MM.1S (cell line): ENCODE results near the gene KIAA1671.

Experiments
- EZH2 ChIP-seq: fragments of 300-600 bp; sonication (generic); optimal IDR thresholded peaks from 2 replicates; pipeline ENCODE3; 2017; ENCODE audit warnings: low read depth, mild to moderate bottlenecking, antibody characterized with exemption, low read length, mixed read lengths
- EZH2phosphoT487 ChIP-seq: fragments of 300-600 bp; sonication (generic); IDR thresholded peaks from 2 replicates; pipeline ENCODE4 v1.6.1; 2018; ENCODE audit warnings: antibody characterized with exemption, low read length
- TF ChIP-seq, protein P1 (sequence below): fragments of 300-600 bp; sonication (generic); IDR thresholded peaks from 2 replicates; pipeline ENCODE4 v1.5.1; 2016; ENCODE audit warnings: antibody characterized with exemption, low read length, mixed read lengths

DNA sequence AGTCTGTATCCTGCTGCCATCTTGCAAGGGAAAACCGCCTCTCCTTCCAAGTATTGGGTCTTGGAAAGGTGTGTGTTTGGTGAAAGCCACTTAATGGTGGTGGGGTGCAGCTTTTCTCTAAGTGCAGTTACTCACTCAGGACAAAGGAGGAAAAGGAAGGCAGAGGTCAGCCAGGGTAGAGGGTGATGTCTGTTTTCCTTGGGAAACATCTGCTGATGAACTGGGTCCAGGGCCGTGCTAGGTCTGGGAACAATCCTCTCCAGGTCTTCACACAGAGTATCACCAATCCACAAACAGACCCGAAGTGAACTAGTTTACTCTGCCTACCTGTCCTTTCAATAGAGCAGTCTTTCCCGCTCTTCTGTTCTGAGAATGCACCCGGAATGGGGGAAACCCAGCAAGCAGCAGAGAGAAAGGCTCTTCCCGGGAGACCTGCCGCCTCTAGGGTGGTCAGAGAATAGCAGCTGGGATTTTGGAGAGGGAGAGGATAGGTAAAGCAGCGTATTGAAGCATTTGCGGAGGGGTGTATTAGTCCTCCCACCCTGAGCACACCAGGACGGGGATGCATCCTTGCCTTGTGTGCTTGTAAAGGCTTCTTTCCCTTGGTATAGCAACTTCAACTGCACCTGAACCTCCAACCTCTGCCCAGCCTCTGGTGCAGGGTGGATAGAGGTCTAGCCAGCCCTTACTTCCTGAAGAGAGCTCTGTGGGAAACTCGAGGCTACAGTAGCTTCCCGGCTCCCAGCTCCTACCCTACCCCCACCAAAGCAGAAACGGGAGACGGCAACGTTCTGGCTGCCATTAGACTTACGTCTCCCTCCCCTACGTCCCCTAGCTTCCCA is 26.7 kb upstream of the KIAA1671 start:
- TF ChIP-seq, protein P1, sequence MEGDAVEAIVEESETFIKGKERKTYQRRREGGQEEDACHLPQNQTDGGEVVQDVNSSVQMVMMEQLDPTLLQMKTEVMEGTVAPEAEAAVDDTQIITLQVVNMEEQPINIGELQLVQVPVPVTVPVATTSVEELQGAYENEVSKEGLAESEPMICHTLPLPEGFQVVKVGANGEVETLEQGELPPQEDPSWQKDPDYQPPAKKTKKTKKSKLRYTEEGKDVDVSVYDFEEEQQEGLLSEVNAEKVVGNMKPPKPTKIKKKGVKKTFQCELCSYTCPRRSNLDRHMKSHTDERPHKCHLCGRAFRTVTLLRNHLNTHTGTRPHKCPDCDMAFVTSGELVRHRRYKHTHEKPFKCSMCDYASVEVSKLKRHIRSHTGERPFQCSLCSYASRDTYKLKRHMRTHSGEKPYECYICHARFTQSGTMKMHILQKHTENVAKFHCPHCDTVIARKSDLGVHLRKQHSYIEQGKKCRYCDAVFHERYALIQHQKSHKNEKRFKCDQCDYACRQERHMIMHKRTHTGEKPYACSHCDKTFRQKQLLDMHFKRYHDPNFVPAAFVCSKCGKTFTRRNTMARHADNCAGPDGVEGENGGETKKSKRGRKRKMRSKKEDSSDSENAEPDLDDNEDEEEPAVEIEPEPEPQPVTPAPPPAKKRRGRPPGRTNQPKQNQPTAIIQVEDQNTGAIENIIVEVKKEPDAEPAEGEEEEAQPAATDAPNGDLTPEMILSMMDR: no peak
- TF ChIP-seq EZH2: no peak
- no peak for TF ChIP-seq EZH2phosphoT487
